ENCODE measurements around the gene MYO5B.

GRCh38 chr18:50090370-50091312 lies 104.3 kb downstream of the MYO5B start:
- TF ChIP-seq, protein P1, sequence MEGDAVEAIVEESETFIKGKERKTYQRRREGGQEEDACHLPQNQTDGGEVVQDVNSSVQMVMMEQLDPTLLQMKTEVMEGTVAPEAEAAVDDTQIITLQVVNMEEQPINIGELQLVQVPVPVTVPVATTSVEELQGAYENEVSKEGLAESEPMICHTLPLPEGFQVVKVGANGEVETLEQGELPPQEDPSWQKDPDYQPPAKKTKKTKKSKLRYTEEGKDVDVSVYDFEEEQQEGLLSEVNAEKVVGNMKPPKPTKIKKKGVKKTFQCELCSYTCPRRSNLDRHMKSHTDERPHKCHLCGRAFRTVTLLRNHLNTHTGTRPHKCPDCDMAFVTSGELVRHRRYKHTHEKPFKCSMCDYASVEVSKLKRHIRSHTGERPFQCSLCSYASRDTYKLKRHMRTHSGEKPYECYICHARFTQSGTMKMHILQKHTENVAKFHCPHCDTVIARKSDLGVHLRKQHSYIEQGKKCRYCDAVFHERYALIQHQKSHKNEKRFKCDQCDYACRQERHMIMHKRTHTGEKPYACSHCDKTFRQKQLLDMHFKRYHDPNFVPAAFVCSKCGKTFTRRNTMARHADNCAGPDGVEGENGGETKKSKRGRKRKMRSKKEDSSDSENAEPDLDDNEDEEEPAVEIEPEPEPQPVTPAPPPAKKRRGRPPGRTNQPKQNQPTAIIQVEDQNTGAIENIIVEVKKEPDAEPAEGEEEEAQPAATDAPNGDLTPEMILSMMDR (IDR thresholded peaks at IDR 0.05), result no peak
- no peak for TF ChIP-seq ZFX (IDR thresholded peaks at IDR 0.05; ENCODE audit: borderline replicate concordance)

All from 22Rv1 (cell line).